Stimulated activated CD8-positive, alpha-beta memory T cell treated with anti-CD3 and anti-CD28 coated beads, Interleukin-12 subunit alpha, Interleukin-12 subunit beta, amount 100 ng/mL, for 4 hours (primary cell): Measurements from ENCODE around the gene TTC28.
"Not testable (repeated sequence)": the region's sequence is repeated elsewhere in the genome, so short reads cannot be mapped to it uniquely, and the experiment has no call there.

Experiments
- DNase-seq: peaks from one replicate; pipeline ENCODE4 v3.0.0-alpha.2; 2020; ENCODE audit warnings: low read depth

The TTC28 gene

GRCh38 chr22:28679611-28680287, at the start of gene TTC28:
TTC28 (minus strand) TSS chr22:28679840; CDS start chr22:28679723, 117 bp downstream.
- peak; percentile 30 for DNase-seq

- DNase-seq = no peak
These were observed 49.1 kb upstream of the TTC28 start for GRCh38 chr22:28728621-28729313.

- DNase-seq = no peak
These were observed 48.4 kb upstream of the TTC28 start for GRCh38 chr22:28728002-28728401.

- no peak for DNase-seq
These were observed 38.4 kb upstream of the TTC28 start for GRCh38 chr22:28718044-28718443.

- DNase-seq = no peak
These were observed 37.0 kb upstream of the TTC28 start for GRCh38 chr22:28716686-28717085.

GRCh38 chr22:28715611-28716010, 36.0 kb upstream of the TTC28 start:
- no peak for DNase-seq

GRCh38 chr22:28714043-28714628, 34.5 kb upstream of the TTC28 start:
- no peak for DNase-seq

GRCh38 chr22:28711820-28712777, 32.5 kb upstream of the TTC28 start:
- no peak for DNase-seq

- DNase-seq = no peak
These were observed 31.7 kb upstream of the TTC28 start for GRCh38 chr22:28711341-28711740.

- DNase-seq = no peak
These were observed 31.0 kb upstream of the TTC28 start for GRCh38 chr22:28710576-28711191.

GRCh38 chr22:28710107-28710506, 30.5 kb upstream of the TTC28 start:
- DNase-seq = no peak

- no peak for DNase-seq
These were observed 27.2 kb upstream of the TTC28 start for GRCh38 chr22:28706845-28707244.

- no peak for DNase-seq
These were observed 23.8 kb upstream of the TTC28 start for GRCh38 chr22:28703436-28703835.

- DNase-seq = no peak
These were observed 23.3 kb upstream of the TTC28 start for GRCh38 chr22:28702891-28703290.

- not testable (repeated sequence) for DNase-seq
These were observed 13.6 kb upstream of the TTC28 start for GRCh38 chr22:28693041-28693760.

- not testable (repeated sequence) for DNase-seq
These were observed 10.2 kb upstream of the TTC28 start for GRCh38 chr22:28689796-28690195.

- DNase-seq = not testable (repeated sequence)
These were observed 3.3 kb upstream of the TTC28 start for GRCh38 chr22:28682966-28683365.

- not testable (repeated sequence) for DNase-seq
These were observed 1.3 kb upstream of the TTC28 start for GRCh38 chr22:28680813-28681490.

GRCh38 chr22:28678778-28679610, 646 bp downstream of the TTC28 start:
- DNase-seq = not testable (repeated sequence)
